Choroid plexus epithelial cell (primary cell): ENCODE results near the gene OSBPL9.
"Not testable (repeated sequence)": the region's sequence is repeated elsewhere in the genome, so short reads cannot be mapped to it uniquely, and the experiment has no call there.

Experiments used
- DNase-seq: peaks from one replicate; pipeline ENCODE4 v3.0.0-alpha.2; 2010; ENCODE audit warnings: low read depth
- H3K4me3 ChIP-seq: 2 replicates; pipeline ENCODE4 v1.5.1; 2011; ENCODE audit warnings: low read depth, mild to moderate bottlenecking, control low read depth, low read length, moderate library complexity
- CTCF ChIP-seq: conservative IDR thresholded peaks from 2 replicates; pipeline ENCODE4 v1.5.1; 2011; ENCODE audit warnings: low read depth, mild to moderate bottlenecking, control low read depth, inconsistent platforms, low read length, moderate library complexity

OSBPL9 gene

GRCh38 chr1:51584021-51584420 lies 32.9 kb upstream of the OSBPL9 start:
- DNase-seq, result no peak
- H3K4me3 ChIP-seq, result no peak overlapping the region
- no peak for TF ChIP-seq CTCF

GRCh38 chr1:51592711-51593110 lies 24.2 kb upstream of the OSBPL9 start:
- no peak for DNase-seq
- TF ChIP-seq CTCF, result no peak
- no peak overlapping the region for H3K4me3 ChIP-seq

GRCh38 chr1:51594716-51595115 lies 22.2 kb upstream of the OSBPL9 start:
- no peak overlapping the region for H3K4me3 ChIP-seq
- no peak for TF ChIP-seq CTCF
- no peak for DNase-seq

GRCh38 chr1:51600529-51600928 lies 16.4 kb upstream of the OSBPL9 start:
- no peak for DNase-seq
- no peak for TF ChIP-seq CTCF
- no peak overlapping the region for H3K4me3 ChIP-seq

DNA sequence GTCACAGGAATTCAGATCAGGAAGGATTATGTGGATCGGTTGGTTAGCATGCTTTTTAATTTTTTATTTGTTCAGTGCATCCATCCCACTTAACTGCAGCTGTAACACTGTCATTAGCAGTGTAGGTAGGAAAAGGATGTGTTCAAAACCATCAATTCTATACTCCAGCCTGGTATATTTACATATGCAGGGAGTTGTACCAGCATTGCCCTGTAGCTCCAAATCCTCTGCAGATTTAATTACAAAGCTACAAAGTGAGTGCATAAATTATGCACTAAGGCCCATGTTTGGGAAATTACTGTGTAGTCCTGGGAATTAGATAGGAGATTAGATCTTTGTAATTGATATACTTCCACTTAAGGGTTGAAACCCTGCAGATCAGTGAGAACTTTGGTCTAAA lies 15.9 kb upstream of the OSBPL9 start:
- H3K4me3 ChIP-seq, result no peak overlapping the region
- TF ChIP-seq CTCF, result no peak
- no peak for DNase-seq

DNA sequence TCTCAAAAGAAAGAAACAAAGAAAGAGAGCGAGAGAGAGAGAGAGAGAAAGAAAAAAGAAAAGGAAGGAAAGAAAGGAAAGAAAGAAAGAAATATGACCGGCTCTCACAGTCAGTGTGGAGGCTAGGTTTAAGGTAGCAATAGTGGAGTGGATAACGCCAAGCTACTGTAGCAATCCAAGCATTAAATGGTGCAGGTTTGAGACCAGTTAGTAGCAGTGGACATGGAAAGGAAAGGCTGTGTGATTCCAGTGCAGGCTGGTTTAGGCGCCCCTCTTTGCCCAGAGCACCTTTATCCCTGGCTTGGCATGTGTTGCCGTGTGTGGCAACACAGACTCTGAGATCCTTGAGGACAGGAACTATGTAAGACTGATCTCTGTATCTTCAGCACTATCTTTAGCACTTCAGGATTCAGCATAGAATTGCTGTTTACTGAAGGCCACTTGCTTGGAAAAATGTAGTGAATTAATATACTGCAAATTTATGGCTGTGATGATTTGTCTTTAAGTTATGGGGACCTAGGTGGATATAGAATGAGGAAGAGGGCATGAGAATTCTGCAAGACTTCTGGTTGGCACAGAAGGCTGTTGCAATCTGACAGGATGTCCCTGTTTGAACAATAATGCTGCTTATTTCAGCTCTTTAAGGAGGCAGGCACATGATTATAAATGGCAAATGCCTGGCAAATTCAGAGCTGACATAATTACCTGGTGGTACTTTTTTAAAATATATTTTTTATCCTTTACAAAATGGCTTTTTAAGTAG lies 10.8 kb upstream of the OSBPL9 start:
- TF ChIP-seq CTCF, result no peak
- no peak overlapping the region for H3K4me3 ChIP-seq
- no peak for DNase-seq

DNA sequence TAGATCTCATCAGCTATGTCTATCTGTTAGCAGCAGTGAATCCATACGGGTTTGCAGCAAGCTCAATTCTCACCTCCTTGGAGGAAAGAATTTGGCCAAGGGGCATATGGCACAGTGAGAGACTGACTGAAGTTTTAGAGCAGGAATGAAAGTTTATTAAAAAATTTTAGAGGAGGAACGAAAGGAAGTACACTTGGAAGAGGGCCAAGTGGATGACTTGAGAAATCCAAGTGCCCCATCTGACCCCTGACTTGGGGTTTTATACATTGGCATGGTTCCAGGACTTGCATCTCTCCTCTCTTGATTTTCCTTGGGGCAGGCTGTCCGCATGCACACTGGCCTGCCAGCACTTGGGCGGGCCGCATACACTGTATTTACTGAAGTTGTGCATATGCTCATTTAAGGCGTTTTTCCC lies 9.2 kb upstream of the OSBPL9 start:
- no peak overlapping the region for H3K4me3 ChIP-seq
- DNase-seq, result peak; percentile 23
- TF ChIP-seq CTCF, result no peak

GRCh38 chr1:51610104-51610503 lies 6.8 kb upstream of the OSBPL9 start:
- DNase-seq, H3K4me3 ChIP-seq: not testable (repeated sequence)
